SK-N-SH treated with all-trans-retinoic acid at 6 μM for 48 hours (cell line): ENCODE measurements around the gene TCF12.

ENCODE experiments used
- CSDC2 ChIP-seq: fragments of 250-450 bp; sonication (Bioruptor Pico); IDR thresholded peaks from 2 replicates; pipeline ENCODE4 v1.5.0; 2020; ENCODE audit warnings: mild to moderate bottlenecking, moderate library complexity
- RARB ChIP-seq: fragments of 250-450 bp; sonication (Bioruptor Pico); IDR thresholded peaks from 2 replicates; pipeline ENCODE4 v1.8.0; 2021; ENCODE audit warnings: mild to moderate bottlenecking, moderate library complexity

DNA sequence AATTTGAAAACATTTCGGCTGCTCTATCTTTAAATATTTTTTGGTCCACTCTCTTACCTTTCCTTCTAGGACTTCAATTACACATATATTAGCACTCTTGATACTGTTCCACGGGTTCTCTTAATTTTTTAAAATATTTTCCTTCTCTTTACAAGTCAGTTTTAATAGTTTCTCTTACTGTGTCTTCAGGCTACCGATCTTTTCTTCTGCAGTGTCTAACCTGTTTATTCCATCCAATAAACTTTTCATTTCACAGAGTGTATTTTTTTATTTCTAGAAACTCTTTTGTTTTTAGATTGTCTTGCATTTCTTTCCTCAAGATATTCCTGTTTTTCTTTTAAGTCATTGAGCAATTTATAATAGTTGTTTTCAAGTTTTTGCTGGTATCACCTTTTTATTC is 27.7 kb downstream of the TCF12 start:
- no peak for TF ChIP-seq RARB (CRISPR knock-in tag)
- TF ChIP-seq CSDC2 (CRISPR knock-in tag), result no peak
